ENCODE data around the gene DELE1.
A peak's percentile ranks its signal among the peaks of the same experiment; 100 is the strongest.

The DELE1 gene

DNA sequence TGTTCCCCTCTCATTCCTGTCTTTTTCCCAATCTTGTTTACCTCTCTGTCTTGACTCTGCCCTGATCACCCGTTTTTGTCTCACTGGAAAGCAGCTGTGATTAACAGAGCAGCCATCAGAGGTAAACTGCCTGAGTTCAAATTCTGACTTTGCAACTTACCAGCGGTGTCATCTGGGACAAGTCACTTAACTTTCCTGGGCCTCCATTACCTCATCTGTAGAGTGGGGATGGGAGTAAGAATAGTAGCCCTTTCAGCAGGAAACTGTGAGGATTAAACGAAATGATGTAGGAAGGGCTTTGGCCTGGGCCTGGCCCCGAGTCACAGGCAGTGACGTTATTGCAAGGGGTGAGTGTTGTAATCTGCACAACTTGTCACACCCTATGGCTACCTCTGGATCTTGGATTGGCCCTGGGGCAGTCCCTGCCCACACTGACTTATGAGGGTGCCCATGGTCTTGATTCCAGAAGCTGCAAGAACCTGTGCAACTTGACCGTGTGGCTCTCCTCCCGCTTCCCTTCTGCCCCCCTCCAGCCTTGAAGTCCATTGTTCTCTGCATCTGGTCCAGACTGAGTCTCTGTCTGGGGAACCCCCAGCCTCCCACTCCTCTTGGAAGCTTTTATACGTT lies 35.0 kb downstream of the DELE1 start:
- TF ChIP-seq, protein P1, sequence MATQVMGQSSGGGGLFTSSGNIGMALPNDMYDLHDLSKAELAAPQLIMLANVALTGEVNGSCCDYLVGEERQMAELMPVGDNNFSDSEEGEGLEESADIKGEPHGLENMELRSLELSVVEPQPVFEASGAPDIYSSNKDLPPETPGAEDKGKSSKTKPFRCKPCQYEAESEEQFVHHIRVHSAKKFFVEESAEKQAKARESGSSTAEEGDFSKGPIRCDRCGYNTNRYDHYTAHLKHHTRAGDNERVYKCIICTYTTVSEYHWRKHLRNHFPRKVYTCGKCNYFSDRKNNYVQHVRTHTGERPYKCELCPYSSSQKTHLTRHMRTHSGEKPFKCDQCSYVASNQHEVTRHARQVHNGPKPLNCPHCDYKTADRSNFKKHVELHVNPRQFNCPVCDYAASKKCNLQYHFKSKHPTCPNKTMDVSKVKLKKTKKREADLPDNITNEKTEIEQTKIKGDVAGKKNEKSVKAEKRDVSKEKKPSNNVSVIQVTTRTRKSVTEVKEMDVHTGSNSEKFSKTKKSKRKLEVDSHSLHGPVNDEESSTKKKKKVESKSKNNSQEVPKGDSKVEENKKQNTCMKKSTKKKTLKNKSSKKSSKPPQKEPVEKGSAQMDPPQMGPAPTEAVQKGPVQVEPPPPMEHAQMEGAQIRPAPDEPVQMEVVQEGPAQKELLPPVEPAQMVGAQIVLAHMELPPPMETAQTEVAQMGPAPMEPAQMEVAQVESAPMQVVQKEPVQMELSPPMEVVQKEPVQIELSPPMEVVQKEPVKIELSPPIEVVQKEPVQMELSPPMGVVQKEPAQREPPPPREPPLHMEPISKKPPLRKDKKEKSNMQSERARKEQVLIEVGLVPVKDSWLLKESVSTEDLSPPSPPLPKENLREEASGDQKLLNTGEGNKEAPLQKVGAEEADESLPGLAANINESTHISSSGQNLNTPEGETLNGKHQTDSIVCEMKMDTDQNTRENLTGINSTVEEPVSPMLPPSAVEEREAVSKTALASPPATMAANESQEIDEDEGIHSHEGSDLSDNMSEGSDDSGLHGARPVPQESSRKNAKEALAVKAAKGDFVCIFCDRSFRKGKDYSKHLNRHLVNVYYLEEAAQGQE (IDR thresholded peaks at IDR 0.05; ENCODE audit: insufficient read depth in 1 of 2, low read depth in 2 of 2, low read length in 2 of 2) = no peak
- TF ChIP-seq TAF1 (IDR thresholded peaks at IDR 0.05; ENCODE audit: borderline replicate concordance, insufficient read depth, low read length) (no peak), SIN3A (IDR thresholded peaks at IDR 0.05; ENCODE audit: borderline replicate concordance, insufficient read depth, low read length) (no peak), FOXP2 (optimal IDR thresholded peaks at IDR 0.05; ENCODE audit: borderline replicate concordance, extremely low read depth, extremely low read length, insufficient read depth) (no peak), POLR2AphosphoS5 (IDR thresholded peaks at IDR 0.05; ENCODE audit: low read depth, low read length) (no peak)

DNA sequence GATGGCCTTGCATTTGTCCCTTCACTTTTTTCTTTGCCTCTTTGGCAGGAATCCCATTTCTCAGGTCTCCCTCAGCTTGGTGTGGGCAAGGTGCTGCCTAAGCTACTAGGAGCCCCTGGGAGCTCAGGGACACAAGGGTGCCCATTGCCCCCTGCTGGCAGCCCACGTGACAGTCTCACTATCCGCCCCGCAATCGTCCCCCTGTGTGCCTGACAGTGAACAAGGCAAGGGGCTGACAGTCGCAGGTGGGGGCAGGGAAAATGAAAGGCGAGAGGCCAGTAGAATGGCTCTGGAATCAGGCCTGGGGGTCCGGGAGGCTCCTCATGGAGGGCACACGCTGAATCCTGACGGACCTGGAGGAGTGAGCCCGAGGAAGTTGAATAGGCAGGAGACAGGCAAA lies 36.3 kb downstream of the DELE1 start:
- no peak for TF ChIP-seq TAF1 (IDR thresholded peaks at IDR 0.05; ENCODE audit: borderline replicate concordance, insufficient read depth, low read length)
- no peak for TF ChIP-seq SIN3A (IDR thresholded peaks at IDR 0.05; ENCODE audit: borderline replicate concordance, insufficient read depth, low read length)
- no peak for TF ChIP-seq FOXP2 (optimal IDR thresholded peaks at IDR 0.05; ENCODE audit: borderline replicate concordance, extremely low read depth, extremely low read length, insufficient read depth)
- no peak for TF ChIP-seq POLR2AphosphoS5 (IDR thresholded peaks at IDR 0.05; ENCODE audit: low read depth, low read length)
- TF ChIP-seq, protein P1 (IDR thresholded peaks at IDR 0.05; ENCODE audit: insufficient read depth in 1 of 2, low read depth in 2 of 2, low read length in 2 of 2) = no peak

DNA sequence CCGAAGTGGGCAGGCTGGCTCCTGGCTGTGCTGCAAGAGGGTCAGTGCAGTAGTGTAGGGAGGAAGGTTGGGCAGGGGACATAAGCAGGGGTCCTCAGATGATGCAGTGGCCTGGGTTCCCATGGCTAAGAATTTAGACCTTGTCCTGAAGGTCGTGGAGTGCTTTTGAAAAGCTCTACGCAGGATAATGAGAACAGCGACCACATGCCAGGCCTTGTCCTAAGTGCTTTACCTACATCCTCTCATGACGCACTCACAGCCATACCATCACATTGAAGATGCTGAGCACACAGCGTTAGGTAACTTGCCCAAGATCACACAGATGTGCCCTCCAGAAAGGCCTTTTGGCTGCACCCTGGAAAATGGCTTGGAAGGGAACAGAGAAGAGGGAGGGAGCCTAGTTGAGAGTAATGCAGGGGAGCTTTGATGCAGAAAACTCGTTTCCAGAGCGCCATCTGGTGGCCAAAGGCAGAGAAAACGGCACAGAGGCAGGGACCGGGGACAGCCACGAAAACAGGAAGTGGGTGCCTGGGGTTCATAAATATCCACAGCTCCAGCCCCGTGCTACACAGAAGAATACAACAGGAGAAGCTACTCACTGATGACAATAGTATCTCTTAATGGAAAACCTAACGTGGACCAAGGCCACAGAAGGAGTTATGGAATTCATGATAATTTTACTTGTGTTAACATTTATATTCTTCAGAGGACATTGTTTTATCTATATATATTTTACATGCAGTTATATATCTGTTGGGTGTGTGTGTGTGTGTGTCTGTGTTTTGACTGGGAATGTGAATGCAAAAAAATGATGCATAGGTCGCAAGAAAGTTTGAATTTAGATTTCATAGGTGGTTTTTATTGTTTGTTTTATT lies 37.0 kb downstream of the DELE1 start:
- TF ChIP-seq FOXP2 (optimal IDR thresholded peaks at IDR 0.05; ENCODE audit: borderline replicate concordance, extremely low read depth, extremely low read length, insufficient read depth) = peak; percentile 25
- TF ChIP-seq POLR2AphosphoS5 (IDR thresholded peaks at IDR 0.05; ENCODE audit: low read depth, low read length) = no peak
- no peak for TF ChIP-seq TAF1 (IDR thresholded peaks at IDR 0.05; ENCODE audit: borderline replicate concordance, insufficient read depth, low read length)
- TF ChIP-seq SIN3A (IDR thresholded peaks at IDR 0.05; ENCODE audit: borderline replicate concordance, insufficient read depth, low read length) = no peak
- TF ChIP-seq, protein P1 (IDR thresholded peaks at IDR 0.05; ENCODE audit: insufficient read depth in 1 of 2, low read depth in 2 of 2, low read length in 2 of 2) = 0 out of 4 replicates have a peak, but pooled peaks of 1 of the 2 experiments have one; percentile 17

DNA sequence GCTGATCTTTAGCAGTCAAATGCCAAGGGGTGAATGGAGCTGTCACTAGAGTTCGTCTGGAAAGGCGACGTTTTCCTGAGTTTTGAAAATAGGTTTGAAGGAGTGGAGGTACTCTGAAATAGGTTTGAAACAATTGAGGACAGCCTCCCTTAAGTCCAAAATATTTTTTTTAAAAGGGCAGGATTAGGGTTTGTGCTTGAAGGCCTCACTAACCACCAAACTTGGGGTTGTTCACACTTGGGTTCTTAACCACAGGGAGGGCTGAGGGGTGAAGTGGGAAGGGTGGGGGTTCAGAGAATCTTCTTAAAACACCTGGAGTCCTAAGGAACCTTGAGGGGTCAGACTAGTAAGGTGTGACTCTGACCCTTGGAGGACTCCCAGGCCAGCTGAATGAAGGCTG lies 37.8 kb downstream of the DELE1 start:
- no peak for TF ChIP-seq POLR2AphosphoS5 (IDR thresholded peaks at IDR 0.05; ENCODE audit: low read depth, low read length)
- TF ChIP-seq SIN3A (IDR thresholded peaks at IDR 0.05; ENCODE audit: borderline replicate concordance, insufficient read depth, low read length) = no peak
- no peak for TF ChIP-seq FOXP2 (optimal IDR thresholded peaks at IDR 0.05; ENCODE audit: borderline replicate concordance, extremely low read depth, extremely low read length, insufficient read depth)
- TF ChIP-seq, protein P1 (IDR thresholded peaks at IDR 0.05; ENCODE audit: insufficient read depth in 1 of 2, low read depth in 2 of 2, low read length in 2 of 2) = no peak
- no peak for TF ChIP-seq TAF1 (IDR thresholded peaks at IDR 0.05; ENCODE audit: borderline replicate concordance, insufficient read depth, low read length)

Data from PFSK-1 (cell line).